ENCODE data around the gene LIN9. TPM values are rescaled to one million over a fixed set of nuclear protein-coding genes. Genes with fewer than 3 reads are reported as not detected.
A peak's percentile ranks its signal among the peaks of the same experiment; 100 is the strongest.

LIN9 gene
- total RNA-seq, 2 experiments from 2014 or later, result 1.3 to 1.5 TPM

DNA sequence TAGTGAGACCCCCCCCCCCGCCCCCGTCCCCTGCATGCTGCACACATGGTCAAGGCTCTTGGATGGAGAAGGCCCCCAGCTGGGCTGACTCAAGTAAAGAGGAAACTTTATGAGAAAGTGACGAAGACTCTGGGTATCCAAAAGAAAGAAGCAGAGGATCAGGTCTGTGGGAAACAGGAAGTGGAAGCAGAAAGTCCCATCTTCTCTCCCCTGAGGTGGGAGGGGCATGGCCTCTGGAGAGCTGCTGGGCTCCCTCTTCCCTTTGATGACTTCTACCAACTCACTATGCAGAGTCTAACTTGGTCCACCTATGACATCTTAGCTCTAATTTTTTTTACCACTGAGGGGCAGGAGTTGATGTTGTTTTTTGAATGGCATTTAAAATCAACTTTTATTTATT is 42.7 kb upstream of the LIN9 start:
- Mint-ChIP-seq H3K27me3 (no peaks in the 10 kb centered on the region), H3K4me1 (ENCODE audit: low read depth) (no peaks in the 10 kb centered on the region), H3K27ac (no peak overlapping the region), H3K9me3 (no peaks in the 10 kb centered on the region), H3K4me3 (no peak overlapping the region), H3K36me3 (ENCODE audit: low read depth) (peaks cover 7% of the 10 kb centered on the region)
- CTCF ChIA-PET, result no interaction called here
- POLR2A ChIA-PET, result no interaction called here
- Histone ChIP-seq H3K27me3 (ENCODE audit: control insufficient read depth in 1 of 2, insufficient read depth in 2 of 2, low read length in 2 of 2) (no peaks in the 10 kb centered on the region), H3K4me3 (ENCODE audit: low read length) (no peak overlapping the region), H3K36me3 (ENCODE audit: insufficient read depth, low read length) (peaks cover 11% of the 10 kb centered on the region), H3K27ac (ENCODE audit: low read depth in 1 of 2, low read length in 2 of 2) (no peak overlapping the region), H3K4me1 (ENCODE audit: insufficient read depth, low read length) (no peaks in the 10 kb centered on the region), H3K9me3 (ENCODE audit: control insufficient read depth in 1 of 2, insufficient read depth in 1 of 2, low read length in 2 of 2) (no peaks in the 10 kb centered on the region)
- no peak for ATAC-seq (ENCODE audit: poor library complexity)
- intact Hi-C loops (cut with DNase I, micrococcal nuclease), result no loop called here
- TF ChIP-seq, protein P1, sequence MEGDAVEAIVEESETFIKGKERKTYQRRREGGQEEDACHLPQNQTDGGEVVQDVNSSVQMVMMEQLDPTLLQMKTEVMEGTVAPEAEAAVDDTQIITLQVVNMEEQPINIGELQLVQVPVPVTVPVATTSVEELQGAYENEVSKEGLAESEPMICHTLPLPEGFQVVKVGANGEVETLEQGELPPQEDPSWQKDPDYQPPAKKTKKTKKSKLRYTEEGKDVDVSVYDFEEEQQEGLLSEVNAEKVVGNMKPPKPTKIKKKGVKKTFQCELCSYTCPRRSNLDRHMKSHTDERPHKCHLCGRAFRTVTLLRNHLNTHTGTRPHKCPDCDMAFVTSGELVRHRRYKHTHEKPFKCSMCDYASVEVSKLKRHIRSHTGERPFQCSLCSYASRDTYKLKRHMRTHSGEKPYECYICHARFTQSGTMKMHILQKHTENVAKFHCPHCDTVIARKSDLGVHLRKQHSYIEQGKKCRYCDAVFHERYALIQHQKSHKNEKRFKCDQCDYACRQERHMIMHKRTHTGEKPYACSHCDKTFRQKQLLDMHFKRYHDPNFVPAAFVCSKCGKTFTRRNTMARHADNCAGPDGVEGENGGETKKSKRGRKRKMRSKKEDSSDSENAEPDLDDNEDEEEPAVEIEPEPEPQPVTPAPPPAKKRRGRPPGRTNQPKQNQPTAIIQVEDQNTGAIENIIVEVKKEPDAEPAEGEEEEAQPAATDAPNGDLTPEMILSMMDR (IDR thresholded peaks at IDR 0.05), result no peak
- peak in 1 of 14 experiments; percentile 10 for DNase-seq

DNA sequence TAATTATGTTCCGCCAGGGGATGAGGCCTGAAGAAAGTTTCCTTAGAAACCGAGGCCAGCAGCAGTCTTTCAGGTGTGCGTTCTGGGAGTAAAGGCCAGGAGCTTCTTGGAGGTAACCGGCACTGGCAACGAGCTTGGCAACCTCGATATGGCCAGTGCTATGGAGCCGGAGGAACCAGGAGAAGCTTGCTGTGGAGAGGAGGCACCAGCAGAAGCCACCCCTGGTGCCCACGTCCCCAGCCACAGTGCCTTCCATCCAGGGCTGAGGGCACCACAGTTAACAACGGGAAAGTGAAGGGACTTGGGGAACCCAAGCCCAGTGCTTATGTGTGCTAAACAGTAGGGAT is 41.5 kb upstream of the LIN9 start:
- DNase-seq (no peak), ATAC-seq (ENCODE audit: poor library complexity) (no peak)
- H3K4me1 Mint-ChIP-seq (ENCODE audit: low read depth), result no peaks in the 10 kb centered on the region
- intact Hi-C loops (cut with DNase I, micrococcal nuclease), result no loop called here
- TF ChIP-seq, protein P1 (IDR thresholded peaks at IDR 0.05), result no peak
- H3K36me3 Mint-ChIP-seq (ENCODE audit: low read depth), result no peaks in the 10 kb centered on the region
- no peaks in the 10 kb centered on the region for H3K9me3 ChIP-seq (ENCODE audit: control insufficient read depth in 1 of 2, insufficient read depth in 1 of 2, low read length in 2 of 2)
- peaks cover 3% of the 10 kb centered on the region for H3K36me3 ChIP-seq (ENCODE audit: insufficient read depth, low read length)
- no peaks in the 10 kb centered on the region for H3K27me3 Mint-ChIP-seq
- H3K4me3 Mint-ChIP-seq, result no peak overlapping the region
- H3K4me3 ChIP-seq (ENCODE audit: low read length), result no peak overlapping the region
- CTCF ChIA-PET, result no interaction called here
- H3K27ac Mint-ChIP-seq, result no peak overlapping the region
- H3K4me1 ChIP-seq (ENCODE audit: insufficient read depth, low read length), result no peaks in the 10 kb centered on the region
- H3K9me3 Mint-ChIP-seq, result no peaks in the 10 kb centered on the region
- no peak overlapping the region for H3K27ac ChIP-seq (ENCODE audit: low read depth in 1 of 2, low read length in 2 of 2)
- POLR2A ChIA-PET, result no interaction called here
- no peaks in the 10 kb centered on the region for H3K27me3 ChIP-seq (ENCODE audit: control insufficient read depth in 1 of 2, insufficient read depth in 2 of 2, low read length in 2 of 2)

DNA sequence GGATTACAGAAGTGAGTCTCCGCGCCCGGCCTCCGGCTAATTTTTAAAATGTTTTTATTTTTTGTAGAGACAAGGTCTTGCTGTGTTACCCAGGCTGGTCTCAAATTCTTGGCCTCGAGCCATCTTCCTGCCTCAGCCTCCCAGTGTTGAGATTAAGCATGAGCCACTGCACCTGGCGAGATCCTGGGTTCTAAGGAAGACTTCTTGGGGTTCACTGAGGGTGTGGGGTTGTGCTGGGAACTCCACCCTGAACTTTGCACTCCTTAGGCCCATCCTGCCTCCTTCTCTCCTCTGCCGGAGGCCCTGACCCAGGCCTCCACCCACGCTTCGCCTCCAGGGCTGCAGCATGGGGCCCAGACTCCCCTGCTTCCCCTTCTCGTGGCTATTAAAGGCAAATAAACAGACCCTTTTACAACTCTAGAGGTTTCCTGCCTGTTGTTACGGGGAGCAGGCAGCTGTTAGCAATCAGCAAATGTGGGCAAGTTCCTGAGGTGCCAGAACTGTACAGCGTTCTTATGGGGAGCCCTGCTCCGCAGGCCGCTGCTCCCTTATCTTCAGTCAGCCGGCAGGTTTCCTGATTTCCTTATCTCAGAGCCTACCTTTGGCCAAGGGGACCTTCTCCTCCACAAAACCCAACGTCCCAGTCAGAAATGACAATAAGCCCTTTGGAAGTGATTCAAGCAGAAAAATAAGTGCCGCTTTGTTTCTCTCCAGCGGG is 41.0 kb upstream of the LIN9 start:
- Mint-ChIP-seq H3K9me3 (no peaks in the 10 kb centered on the region), H3K27me3 (no peaks in the 10 kb centered on the region), H3K27ac (no peak overlapping the region), H3K4me3 (no peak overlapping the region), H3K4me1 (ENCODE audit: low read depth) (no peaks in the 10 kb centered on the region), H3K36me3 (ENCODE audit: low read depth) (no peaks in the 10 kb centered on the region)
- H3K27me3 ChIP-seq (ENCODE audit: control insufficient read depth in 1 of 2, insufficient read depth in 2 of 2, low read length in 2 of 2), result no peaks in the 10 kb centered on the region
- no peak for DNase-seq
- CTCF ChIA-PET, result no interaction called here
- no peak overlapping the region for H3K27ac ChIP-seq (ENCODE audit: low read depth in 1 of 2, low read length in 2 of 2)
- intact Hi-C loops (cut with DNase I, micrococcal nuclease), result no loop called here
- no peaks in the 10 kb centered on the region for H3K4me1 ChIP-seq (ENCODE audit: insufficient read depth, low read length)
- ATAC-seq (ENCODE audit: poor library complexity), result no peak
- no peaks in the 10 kb centered on the region for H3K9me3 ChIP-seq (ENCODE audit: control insufficient read depth in 1 of 2, insufficient read depth in 1 of 2, low read length in 2 of 2)
- no peaks in the 10 kb centered on the region for H3K36me3 ChIP-seq (ENCODE audit: insufficient read depth, low read length)
- POLR2A ChIA-PET, result no interaction called here
- no peak overlapping the region for H3K4me3 ChIP-seq (ENCODE audit: low read length)
- TF ChIP-seq, protein P1 (IDR thresholded peaks at IDR 0.05), result no peak

All from CD4-positive, alpha-beta T cell (primary cell).